ENCODE results near the gene FGGY.

DNA sequence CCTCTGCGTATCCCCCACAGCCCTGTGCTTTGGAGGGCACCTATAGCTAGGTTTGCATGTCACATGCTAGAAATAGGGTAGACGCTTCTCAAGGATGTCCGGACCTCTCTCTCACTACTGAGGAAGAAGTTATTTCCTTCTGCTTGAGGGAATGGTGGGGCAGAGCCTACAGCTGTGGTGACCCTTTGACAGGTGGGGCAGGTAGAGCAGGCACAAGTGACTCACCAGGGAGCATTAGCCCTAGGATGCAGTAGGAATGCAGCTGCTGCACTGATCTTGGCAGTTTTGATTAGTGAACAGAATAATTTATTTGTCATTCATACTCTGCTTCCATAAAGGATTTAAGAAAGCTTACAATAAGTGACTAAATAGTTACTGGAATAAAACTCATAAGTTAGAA lies 388.2 kb downstream of the FGGY start:
- TF ChIP-seq CTCF (IDR thresholded peaks at IDR 0.05; ENCODE audit: low read depth, low read length, missing input control) (no peak), REST (IDR thresholded peaks at IDR 0.05) (no peak), YY1 (IDR thresholded peaks at IDR 0.05) (no peak)
- TF ChIP-seq, protein P1, sequence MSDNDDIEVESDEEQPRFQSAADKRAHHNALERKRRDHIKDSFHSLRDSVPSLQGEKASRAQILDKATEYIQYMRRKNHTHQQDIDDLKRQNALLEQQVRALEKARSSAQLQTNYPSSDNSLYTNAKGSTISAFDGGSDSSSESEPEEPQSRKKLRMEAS (IDR thresholded peaks at IDR 0.05) = no peak

Measured in liver (tissue), 2 donors.